Endothelial cell (in vitro differentiated cells): Measurements from ENCODE around the gene PPM1M. TPM values are rescaled to one million over a fixed set of nuclear protein-coding genes. Genes with fewer than 3 reads are reported as not detected.

Experiments used
- DNase-seq: peaks from one replicate; pipeline ENCODE4 v3.0.0; 2021; ENCODE audit warnings: low spot score
- H3K27ac Mint-ChIP-seq: one replicate; pipeline ENCODE4 v1.8.0; 2021; ENCODE audit warnings: mixed read lengths, inconsistent platforms; ENCODE audit not compliant: unreplicated experiment
- H3K27me3 Mint-ChIP-seq: one replicate; pipeline ENCODE4 v1.8.0; 2021; ENCODE audit warnings: mild to moderate bottlenecking, moderate library complexity, mixed read lengths, inconsistent platforms; ENCODE audit not compliant: unreplicated experiment
- H3K36me3 Mint-ChIP-seq: one replicate; pipeline ENCODE4 v1.8.0; 2021; ENCODE audit warnings: mild to moderate bottlenecking, low read depth, mixed read lengths, inconsistent platforms; ENCODE audit not compliant: unreplicated experiment
- H3K4me1 Mint-ChIP-seq: one replicate; pipeline ENCODE4 v1.8.0; 2021; ENCODE audit warnings: mild to moderate bottlenecking, mixed read lengths, inconsistent platforms; ENCODE audit not compliant: unreplicated experiment
- H3K4me3 Mint-ChIP-seq: one replicate; pipeline ENCODE4 v1.8.0; 2021; ENCODE audit warnings: mild to moderate bottlenecking, mixed read lengths, inconsistent platforms; ENCODE audit not compliant: unreplicated experiment
- H3K9me3 Mint-ChIP-seq: one replicate; pipeline ENCODE4 v1.8.0; 2021; ENCODE audit warnings: mixed read lengths, inconsistent platforms; ENCODE audit not compliant: unreplicated experiment
- CTCF ChIP-seq: fragments of 200-600 bp; sonication (generic); IDR thresholded peaks from one replicate; pipeline ENCODE4 v1.5.0; 2021; ENCODE audit warnings: antibody characterized with exemption; ENCODE audit not compliant: unreplicated experiment
- total RNA-seq: library from RNA; stranded (reverse); fragmentation: NEBNext Ultra II Directional; extraction: Animal tissue kit (Norgen Biotek cat#: 25700); gene quantifications from one replicate; pipeline ENCODE4 v1.2.1, GENCODE V29; 2021; ENCODE audit not compliant: unreplicated experiment

Gene PPM1M
- total RNA-seq, 1 donor from 2014 or later: 15.0 TPM

- no peaks in the 10 kb centered on the region for H3K27me3 Mint-ChIP-seq
- no peak overlapping the region for H3K27ac Mint-ChIP-seq
- H3K9me3 Mint-ChIP-seq: no peaks in the 10 kb centered on the region
- H3K4me1 Mint-ChIP-seq: no peaks in the 10 kb centered on the region
- no peak for DNase-seq
- TF ChIP-seq CTCF: no peak
- H3K4me3 Mint-ChIP-seq: no peak overlapping the region
- H3K36me3 Mint-ChIP-seq: peaks cover 47% of the 10 kb centered on the region
Measured at GRCh38 chr3:52210550-52211046, 35.0 kb upstream of the PPM1M start.

GRCh38 chr3:52211268-52211891, 34.2 kb upstream of the PPM1M start:
- H3K27ac Mint-ChIP-seq: no peak overlapping the region
- no peak overlapping the region for H3K4me3 Mint-ChIP-seq
- no peaks in the 10 kb centered on the region for H3K27me3 Mint-ChIP-seq
- no peak for DNase-seq
- TF ChIP-seq CTCF: no peak
- H3K36me3 Mint-ChIP-seq: peaks cover 43% of the 10 kb centered on the region
- no peaks in the 10 kb centered on the region for H3K9me3 Mint-ChIP-seq
- H3K4me1 Mint-ChIP-seq: no peaks in the 10 kb centered on the region

GRCh38 chr3:52213005-52213404, 32.6 kb upstream of the PPM1M start:
- no peak for TF ChIP-seq CTCF
- Mint-ChIP-seq H3K27ac (no peak overlapping the region), H3K4me1 (peaks cover 16% of the 10 kb centered on the region), H3K36me3 (peaks cover 39% of the 10 kb centered on the region), H3K4me3 (no peak overlapping the region), H3K9me3 (no peaks in the 10 kb centered on the region), H3K27me3 (peaks cover 1% of the 10 kb centered on the region)
- DNase-seq: no peak

- Mint-ChIP-seq H3K9me3 (no peaks in the 10 kb centered on the region), H3K4me1 (peaks cover 23% of the 10 kb centered on the region), H3K27me3 (peaks cover 1% of the 10 kb centered on the region), H3K4me3 (no peak overlapping the region), H3K27ac (no peak overlapping the region), H3K36me3 (peaks cover 34% of the 10 kb centered on the region)
- no peak for DNase-seq
- no peak for TF ChIP-seq CTCF
Measured at GRCh38 chr3:52213901-52214300, 31.7 kb upstream of the PPM1M start.

- TF ChIP-seq CTCF: no peak
- DNase-seq: no peak
- peaks cover 26% of the 10 kb centered on the region for H3K36me3 Mint-ChIP-seq
- peaks cover 1% of the 10 kb centered on the region for H3K27me3 Mint-ChIP-seq
- H3K4me3 Mint-ChIP-seq: peak overlapping the region; percentile 2
- H3K27ac Mint-ChIP-seq: peak overlapping the region; percentile 1
- H3K9me3 Mint-ChIP-seq: no peaks in the 10 kb centered on the region
- H3K4me1 Mint-ChIP-seq: peaks cover 27% of the 10 kb centered on the region
Measured at GRCh38 chr3:52215351-52215750, 30.2 kb upstream of the PPM1M start.
